KMS-11 (cell line): ENCODE results near the gene LMX1A.

ENCODE experiments used
- H2AFZ ChIP-seq: fragments of 200-600 bp; sonication (generic); 2 replicates; pipeline ENCODE4 v1.6.1; 2016; ENCODE audit warnings: antibody characterized with exemption, mixed run types, low read depth
- H3K27ac ChIP-seq: fragments of 200-600 bp; sonication (generic); 2 replicates; pipeline ENCODE4 v1.6.1; 2016; ENCODE audit warnings: mild to moderate bottlenecking, mixed run types
- H3K27me3 ChIP-seq: fragments of 200-600 bp; sonication (generic); 2 replicates; pipeline ENCODE4 v1.6.1; 2017; ENCODE audit warnings: mild to moderate bottlenecking, low read depth, mixed run types, moderate library complexity; ENCODE audit not compliant: insufficient read depth
- H3K36me3 ChIP-seq: fragments of 200-600 bp; sonication (generic); 2 replicates; pipeline ENCODE4 v1.6.1; 2017; ENCODE audit warnings: mild to moderate bottlenecking, mixed run types; ENCODE audit not compliant: insufficient read depth
- H3K4me1 ChIP-seq: fragments of 200-600 bp; sonication (generic); 2 replicates; pipeline ENCODE4 v1.6.1; 2016; ENCODE audit warnings: mild to moderate bottlenecking, low read depth, mixed run types; ENCODE audit not compliant: poor library complexity, severe bottlenecking
- H3K4me2 ChIP-seq: fragments of 200-600 bp; sonication (generic); 2 replicates; pipeline ENCODE4 v1.7.0; 2016; ENCODE audit warnings: mild to moderate bottlenecking, mixed run types
- H3K4me3 ChIP-seq: fragments of 200-600 bp; sonication (generic); IDR thresholded peaks from 2 replicates; pipeline ENCODE4 v1.6.1; 2017; ENCODE audit warnings: low read depth, low read length, mixed read lengths; ENCODE audit not compliant: insufficient read depth
- H3K79me2 ChIP-seq: fragments of 200-600 bp; sonication (generic); 2 replicates; pipeline ENCODE4 v1.6.1; 2016; ENCODE audit warnings: low read depth, mixed run types; ENCODE audit not compliant: insufficient read depth
- H3K9ac ChIP-seq: fragments of 200-600 bp; sonication (generic); 2 replicates; pipeline ENCODE4 v1.6.1; 2016; ENCODE audit warnings: mild to moderate bottlenecking, mixed run types
- H4K20me1 ChIP-seq: fragments of 200-600 bp; sonication (generic); 2 replicates; pipeline ENCODE4 v1.6.1; 2016; ENCODE audit warnings: mild to moderate bottlenecking, mixed run types; ENCODE audit not compliant: insufficient read depth
- TF ChIP-seq, protein P1 (sequence below): fragments of 200-600 bp; sonication (generic); conservative IDR thresholded peaks from 2 replicates; pipeline ENCODE4 v1.6.1; 2017; ENCODE audit warnings: low read depth, mild to moderate bottlenecking, antibody characterized with exemption, low read length, moderate library complexity, mixed read lengths

The LMX1A gene

DNA sequence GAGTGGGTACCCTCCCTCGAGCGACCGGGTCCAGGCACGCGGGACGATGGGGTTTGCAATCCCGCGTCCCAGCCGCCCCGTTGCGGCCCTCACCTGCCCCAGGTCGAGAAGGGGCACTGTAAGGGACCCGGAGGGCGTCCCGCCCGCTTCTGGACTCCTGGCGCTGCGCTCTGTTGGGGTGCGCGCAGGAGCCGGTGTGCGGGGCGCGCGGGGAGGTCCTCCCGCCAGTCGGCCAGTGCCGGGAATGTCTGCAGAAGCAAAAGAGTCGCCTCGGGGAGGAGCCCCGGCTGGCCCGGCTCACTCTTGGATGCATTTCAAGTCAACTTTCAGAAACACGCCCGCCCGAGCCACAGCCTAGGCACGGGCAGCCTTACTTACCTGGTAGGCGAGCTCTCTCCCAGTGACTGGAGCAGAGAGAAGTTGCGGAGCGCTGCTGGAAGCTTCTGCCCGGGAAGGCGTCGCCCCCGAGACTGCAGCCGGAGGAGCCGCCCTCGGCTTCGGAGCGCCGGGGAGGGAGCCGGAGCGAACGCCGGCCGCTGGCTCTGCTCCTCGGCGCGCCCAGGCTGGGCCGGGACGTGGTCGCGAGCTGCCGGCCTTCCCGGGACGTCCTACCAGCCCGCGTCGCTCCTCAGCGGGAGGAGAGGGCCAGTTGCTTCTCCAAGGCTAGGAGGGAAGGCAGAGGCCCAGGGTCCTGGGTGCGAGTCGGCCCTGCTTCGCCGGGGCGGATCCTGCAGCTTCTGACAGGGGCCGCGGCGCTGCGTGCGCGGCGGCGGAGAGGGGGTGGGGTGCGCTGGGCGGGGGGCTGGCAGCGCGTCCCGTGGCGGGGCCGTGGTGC, at the start of gene LMX1A:
TSS of gene LMX1A (minus strand) at position 739 of the 835 bp plus-strand sequence. CDS start 1,156 bp downstream, outside the sequence.
- no peak within 1 kb of the TSS for H3K4me3 ChIP-seq
- H3K36me3 ChIP-seq = no peaks in the 10 kb centered on the region
- TF ChIP-seq, protein P1, sequence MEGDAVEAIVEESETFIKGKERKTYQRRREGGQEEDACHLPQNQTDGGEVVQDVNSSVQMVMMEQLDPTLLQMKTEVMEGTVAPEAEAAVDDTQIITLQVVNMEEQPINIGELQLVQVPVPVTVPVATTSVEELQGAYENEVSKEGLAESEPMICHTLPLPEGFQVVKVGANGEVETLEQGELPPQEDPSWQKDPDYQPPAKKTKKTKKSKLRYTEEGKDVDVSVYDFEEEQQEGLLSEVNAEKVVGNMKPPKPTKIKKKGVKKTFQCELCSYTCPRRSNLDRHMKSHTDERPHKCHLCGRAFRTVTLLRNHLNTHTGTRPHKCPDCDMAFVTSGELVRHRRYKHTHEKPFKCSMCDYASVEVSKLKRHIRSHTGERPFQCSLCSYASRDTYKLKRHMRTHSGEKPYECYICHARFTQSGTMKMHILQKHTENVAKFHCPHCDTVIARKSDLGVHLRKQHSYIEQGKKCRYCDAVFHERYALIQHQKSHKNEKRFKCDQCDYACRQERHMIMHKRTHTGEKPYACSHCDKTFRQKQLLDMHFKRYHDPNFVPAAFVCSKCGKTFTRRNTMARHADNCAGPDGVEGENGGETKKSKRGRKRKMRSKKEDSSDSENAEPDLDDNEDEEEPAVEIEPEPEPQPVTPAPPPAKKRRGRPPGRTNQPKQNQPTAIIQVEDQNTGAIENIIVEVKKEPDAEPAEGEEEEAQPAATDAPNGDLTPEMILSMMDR = no peak
- H3K4me1 ChIP-seq = no peaks in the 10 kb centered on the region
- no peak within 1 kb of the TSS for H3K9ac ChIP-seq
- H3K79me2 ChIP-seq = no peaks in the 10 kb centered on the region
- no peaks in the 10 kb centered on the region for H4K20me1 ChIP-seq
- H2AFZ ChIP-seq = no peak within 1 kb of the TSS
- H3K4me2 ChIP-seq = no peak within 1 kb of the TSS
- no peak within 1 kb of the TSS for H3K27ac ChIP-seq
- H3K27me3 ChIP-seq = no peaks in the 10 kb centered on the region

DNA sequence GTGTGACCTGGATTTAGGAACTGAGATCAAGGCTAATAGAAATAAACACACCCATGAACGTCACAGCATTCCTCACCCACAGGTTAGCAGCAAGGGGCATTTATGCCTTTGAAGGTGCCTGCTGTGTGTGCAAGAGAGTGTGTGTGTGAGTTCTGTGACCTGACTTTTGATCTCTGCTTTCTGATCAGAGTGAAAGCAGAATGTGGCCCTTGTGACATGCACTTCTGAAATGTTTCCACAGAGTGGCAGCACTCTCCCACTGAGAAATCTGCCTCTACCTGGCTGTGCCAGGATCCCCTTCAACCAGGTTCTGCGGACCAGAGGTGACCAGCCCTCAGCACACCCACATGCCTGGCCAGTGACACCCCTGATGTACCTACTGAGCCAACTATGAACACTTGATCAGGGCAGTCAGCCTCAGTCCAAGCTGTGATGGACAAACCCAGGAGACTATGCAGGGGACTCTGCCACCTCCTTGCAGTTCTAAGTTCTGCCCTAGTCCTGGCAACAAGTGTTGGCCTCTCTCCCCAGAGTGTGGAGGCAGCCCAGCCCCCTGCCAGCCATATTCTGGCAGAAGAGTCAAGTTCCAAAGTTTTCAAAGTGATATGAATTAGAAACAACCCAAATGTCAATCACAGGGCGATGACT, 47.4 kb upstream of the LMX1A start:
- Histone ChIP-seq H3K4me3 (no peak overlapping the region), H3K4me1 (no peaks in the 10 kb centered on the region), H3K79me2 (no peaks in the 10 kb centered on the region), H3K27me3 (no peaks in the 10 kb centered on the region), H3K36me3 (no peaks in the 10 kb centered on the region), H3K27ac (no peak overlapping the region), H3K4me2 (no peak overlapping the region), H3K9ac (no peak overlapping the region), H2AFZ (peak overlapping the region; percentile 20; the same call in 1 of the 2 replicates), H4K20me1 (no peaks in the 10 kb centered on the region)
- TF ChIP-seq, protein P1 = peak; percentile 98

DNA sequence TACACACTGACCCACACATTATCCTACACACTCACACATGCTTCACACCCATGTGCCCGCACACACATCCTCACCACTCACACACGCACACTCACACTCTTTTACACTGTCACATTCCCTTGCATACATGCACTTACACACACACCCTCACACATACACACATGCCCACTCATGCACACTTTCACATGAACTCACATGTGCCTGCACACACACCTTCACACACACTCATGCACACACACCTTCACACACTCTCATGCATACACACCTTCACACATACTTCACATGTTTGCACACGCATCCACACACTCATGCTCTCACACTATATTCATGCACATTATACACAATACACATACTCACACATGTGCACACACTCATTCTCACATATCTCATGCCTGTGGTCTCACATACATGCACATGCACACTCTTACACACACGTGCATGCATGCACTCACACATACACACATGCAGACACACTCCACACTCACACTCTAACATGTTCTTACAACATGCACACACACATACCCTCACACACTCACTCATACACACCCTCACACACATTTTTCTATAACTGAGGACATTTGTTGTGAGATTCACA, 46.1 kb upstream of the LMX1A start:
- no peak overlapping the region for H2AFZ ChIP-seq
- no peaks in the 10 kb centered on the region for H3K79me2 ChIP-seq
- no peaks in the 10 kb centered on the region for H3K4me1 ChIP-seq
- no peaks in the 10 kb centered on the region for H4K20me1 ChIP-seq
- no peak overlapping the region for H3K9ac ChIP-seq
- no peak overlapping the region for H3K27ac ChIP-seq
- TF ChIP-seq, protein P1 = no peak
- no peak overlapping the region for H3K4me2 ChIP-seq
- no peaks in the 10 kb centered on the region for H3K36me3 ChIP-seq
- H3K27me3 ChIP-seq = no peaks in the 10 kb centered on the region
- H3K4me3 ChIP-seq = no peak overlapping the region

DNA sequence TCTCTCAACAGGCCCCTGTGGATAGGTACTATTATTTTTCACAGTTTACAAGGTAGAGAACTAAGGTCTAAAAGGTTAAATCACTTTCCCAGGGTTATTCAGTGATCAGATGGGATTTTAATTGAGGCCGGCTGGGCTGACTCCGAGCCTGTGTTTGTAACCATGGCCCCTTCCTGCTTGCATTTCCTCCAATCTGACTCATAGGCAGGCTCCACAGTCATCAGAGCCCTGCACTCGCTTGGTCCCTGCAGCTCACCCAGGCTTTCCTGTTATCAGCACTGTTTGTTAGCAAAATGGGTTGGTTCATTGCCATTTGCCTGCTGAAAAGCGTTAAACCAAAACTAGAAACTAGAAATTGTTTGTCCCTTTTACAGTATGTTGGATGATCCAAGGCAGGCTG, 41.4 kb upstream of the LMX1A start:
- no peak overlapping the region for H3K27ac ChIP-seq
- no peak overlapping the region for H3K4me3 ChIP-seq
- no peaks in the 10 kb centered on the region for H3K36me3 ChIP-seq
- H3K9ac ChIP-seq = no peak overlapping the region
- TF ChIP-seq, protein P1 = no peak
- H3K79me2 ChIP-seq = no peaks in the 10 kb centered on the region
- no peaks in the 10 kb centered on the region for H4K20me1 ChIP-seq
- H3K4me2 ChIP-seq = no peak overlapping the region
- peaks cover 9% of the 10 kb centered on the region for H3K4me1 ChIP-seq
- peaks cover 15% of the 10 kb centered on the region for H3K27me3 ChIP-seq
- no peak overlapping the region for H2AFZ ChIP-seq
